HepG2 (cell line): ENCODE data around the gene NAT9. TPM values are rescaled to one million over a fixed set of nuclear protein-coding genes. Genes with fewer than 3 reads are reported as not detected.

Experiments used
- ADNP ChIP-seq: sonication (generic); formaldehyde crosslinking; IDR thresholded peaks from 2 replicates; pipeline ENCODE4 v1.4.0; 2020; ENCODE audit warnings: missing genetic modification reagents
- BRCA1 ChIP-seq: sonication (generic); formaldehyde crosslinking; IDR thresholded peaks from 2 replicates; pipeline ENCODE4 v1.4.0; 2020; ENCODE audit warnings: missing genetic modification reagents
- ELF1 ChIP-seq: sonication (generic); formaldehyde crosslinking; IDR thresholded peaks from 2 replicates; pipeline ENCODE4 v1.4.0; 2020; ENCODE audit warnings: missing genetic modification reagents
- FOXK1 ChIP-seq: sonication (generic); formaldehyde crosslinking; IDR thresholded peaks from 2 replicates; pipeline ENCODE4 v1.4.0; 2020; ENCODE audit warnings: low read depth, missing genetic modification reagents, borderline replicate concordance
- JARID2 ChIP-seq: sonication (generic); formaldehyde crosslinking; IDR thresholded peaks from 2 replicates; pipeline ENCODE4 v1.8.1; 2023; ENCODE audit warnings: missing genetic modification reagents, inconsistent platforms; ENCODE audit not compliant: insufficient replicate concordance
- NCOR1 ChIP-seq: fragments of 200-600 bp; sonication (generic); IDR thresholded peaks from 2 replicates; pipeline ENCODE4 v1.7.0; 2017; ENCODE audit warnings: antibody characterized with exemption, low read length, borderline replicate concordance
- PCBP1 ChIP-seq: fragments of 200-400 bp; formaldehyde crosslinking; IDR thresholded peaks from 2 replicates; pipeline ENCODE4 v1.6.1; 2017; ENCODE audit warnings: mild to moderate bottlenecking, low read depth, low read length, borderline replicate concordance
- RNF2 ChIP-seq: fragments of 450-650 bp; conservative IDR thresholded peaks from 2 replicates; pipeline ENCODE4 v1.6.1; 2016; ENCODE audit warnings: low read depth
- ZBTB7B ChIP-seq: sonication (generic); formaldehyde crosslinking; IDR thresholded peaks from 2 replicates; pipeline ENCODE4 v1.4.0; 2020; ENCODE audit warnings: missing genetic modification reagents
- ZNF143 ChIP-seq: sonication (generic); formaldehyde crosslinking; IDR thresholded peaks from 2 replicates; pipeline ENCODE4 v1.4.0; 2020; ENCODE audit warnings: missing genetic modification reagents
- ZNF607 ChIP-seq: sonication (generic); formaldehyde crosslinking; IDR thresholded peaks from 2 replicates; pipeline ENCODE4 v1.5.1; 2020; ENCODE audit warnings: missing genetic modification reagents, mild to moderate bottlenecking, borderline replicate concordance
- ZNF737 ChIP-seq: sonication (generic); formaldehyde crosslinking; IDR thresholded peaks from 2 replicates; pipeline ENCODE4 v1.5.0; 2020; ENCODE audit warnings: missing genetic modification reagents, mild to moderate bottlenecking, borderline replicate concordance
- ZNF780A ChIP-seq: sonication (generic); formaldehyde crosslinking; IDR thresholded peaks from 2 replicates; pipeline ENCODE4 v1.8.0; 2022; ENCODE audit warnings: mild to moderate bottlenecking, missing genetic modification reagents, moderate library complexity
- polyA plus RNA-seq, 8 experiments: library from polyadenylated mRNA; depleted of rRNA in 3 of 8; stranded (reverse) in 7 of 8; unstranded in 1 of 8; fragments of >200 nt; fragmentation: Illumina TruSeq in 4 of 8; extraction: Trizol in 4 of 8; gene quantifications; 2 replicates each; pipeline versions ENCODE4 v1.2.1 to v1.2.3, GENCODE V29; 2011 to 2016; ENCODE audit warnings: low read depth in 4 of 8, missing spikeins in 1 of 8, mixed read lengths in 1 of 8; ENCODE audit not compliant: insufficient read depth in 1 of 8
- total RNA-seq, 5 experiments: library from RNA; depleted of rRNA; stranded (reverse); fragments of >200 nt; fragmentation: Illumina TruSeq; extraction: Trizol; gene quantifications; 2 replicates each; pipeline ENCODE4 v1.2.3, GENCODE V29; 2016; ENCODE audit warnings: low read depth in 1 of 5
- TF ChIP-seq, protein P1 (sequence below): sonication (generic); formaldehyde crosslinking; IDR thresholded peaks from 2 replicates; pipeline ENCODE4 v1.8.1; 2023; ENCODE audit warnings: mild to moderate bottlenecking, missing genetic modification reagents
- TF ChIP-seq, protein P2 (sequence below): IDR thresholded peaks from 2 replicates; pipeline ENCODE4 v1.6.1; 2016; ENCODE audit warnings: low read depth, control low read depth
- TF ChIP-seq, protein P3 (sequence below): sonication (generic); formaldehyde crosslinking; IDR thresholded peaks from 2 replicates; pipeline ENCODE4 v1.8.0; 2023; ENCODE audit warnings: mild to moderate bottlenecking, missing genetic modification reagents
- TF ChIP-seq, protein P4 (sequence below): sonication (generic); formaldehyde crosslinking; IDR thresholded peaks from 2 replicates; pipeline ENCODE4 v1.4.0; 2020; ENCODE audit warnings: missing genetic modification reagents, mild to moderate bottlenecking, borderline replicate concordance
- TF ChIP-seq, protein P5 (sequence below), 2 experiments: IDR thresholded peaks; 2 replicates each; pipeline ENCODE4 v1.6.1; 2011 to 2012; ENCODE audit warnings: low read length in 2 of 2, borderline replicate concordance in 1 of 2, low read depth in 1 of 2, mild to moderate bottlenecking in 1 of 2, moderate library complexity in 1 of 2

NAT9 gene
- total and polyA plus RNA-seq, 2 of the 13 experiments (the other 11 are each of a cell fraction or from before 2014, with no cell fraction given): 39.7 to 44.2 TPM

DNA sequence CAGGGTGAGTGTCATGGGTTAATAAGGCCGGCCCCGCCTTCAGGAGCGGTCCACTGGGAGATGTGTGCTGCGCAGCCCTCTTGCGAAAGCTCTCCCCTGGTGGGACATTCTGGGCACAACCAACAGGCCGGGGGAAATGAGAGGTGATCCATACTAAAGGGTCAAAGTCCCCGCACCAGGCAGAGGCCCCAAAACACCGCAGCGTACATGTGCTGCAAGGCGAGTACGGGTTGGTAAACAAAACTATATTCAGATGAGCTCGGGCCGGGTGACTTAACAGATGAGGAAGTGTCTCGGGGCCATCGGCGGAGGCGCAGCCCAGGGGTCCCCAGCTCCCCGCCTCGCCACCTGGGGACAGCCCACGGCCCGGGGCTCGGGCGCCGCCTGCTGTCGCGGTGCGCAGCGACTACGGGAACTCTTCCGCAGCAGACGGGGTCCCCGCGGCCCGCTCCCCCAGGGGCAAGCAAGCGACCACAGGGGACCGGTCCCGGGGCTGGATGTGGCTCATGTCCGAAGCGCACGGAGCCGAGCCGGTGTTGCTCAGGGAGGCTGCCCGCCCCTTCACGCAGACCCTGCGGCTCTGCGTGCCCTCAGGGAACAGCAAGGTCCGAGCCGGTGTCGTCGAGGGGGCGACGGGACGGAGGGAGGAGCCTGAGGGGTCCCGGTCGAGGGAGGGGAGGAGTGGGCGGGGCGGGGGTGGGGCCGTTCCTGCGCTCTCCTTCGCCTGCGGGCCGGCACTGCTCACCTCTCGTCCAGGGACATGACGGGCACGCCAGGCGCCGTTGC, 39.4 kb downstream of the NAT9 start, which contains the start of gene RAB37 (continued):
- TF ChIP-seq, protein P1, sequence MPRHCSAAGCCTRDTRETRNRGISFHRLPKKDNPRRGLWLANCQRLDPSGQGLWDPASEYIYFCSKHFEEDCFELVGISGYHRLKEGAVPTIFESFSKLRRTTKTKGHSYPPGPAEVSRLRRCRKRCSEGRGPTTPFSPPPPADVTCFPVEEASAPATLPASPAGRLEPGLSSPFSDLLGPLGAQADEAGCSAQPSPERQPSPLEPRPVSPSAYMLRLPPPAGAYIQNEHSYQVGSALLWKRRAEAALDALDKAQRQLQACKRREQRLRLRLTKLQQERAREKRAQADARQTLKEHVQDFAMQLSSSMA: no peak
- TF ChIP-seq, protein P2, sequence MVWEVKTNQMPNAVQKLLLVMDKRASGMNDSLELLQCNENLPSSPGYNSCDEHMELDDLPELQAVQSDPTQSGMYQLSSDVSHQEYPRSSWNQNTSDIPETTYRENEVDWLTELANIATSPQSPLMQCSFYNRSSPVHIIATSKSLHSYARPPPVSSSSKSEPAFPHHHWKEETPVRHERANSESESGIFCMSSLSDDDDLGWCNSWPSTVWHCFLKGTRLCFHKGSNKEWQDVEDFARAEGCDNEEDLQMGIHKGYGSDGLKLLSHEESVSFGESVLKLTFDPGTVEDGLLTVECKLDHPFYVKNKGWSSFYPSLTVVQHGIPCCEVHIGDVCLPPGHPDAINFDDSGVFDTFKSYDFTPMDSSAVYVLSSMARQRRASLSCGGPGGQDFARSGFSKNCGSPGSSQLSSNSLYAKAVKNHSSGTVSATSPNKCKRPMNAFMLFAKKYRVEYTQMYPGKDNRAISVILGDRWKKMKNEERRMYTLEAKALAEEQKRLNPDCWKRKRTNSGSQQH (CRISPR knock-in tag): peak; percentile 13; the same call in 1 of the 2 replicates
- TF ChIP-seq ADNP (CRISPR knock-in tag) (no peak), NCOR1 (peak; percentile 93), FOXK1 (CRISPR knock-in tag) (peak; percentile 68; the same call in 1 of the 2 replicates), PCBP1 (peak; percentile 66; the same call in 1 of the 2 replicates), ELF1 (CRISPR knock-in tag) (peak; percentile 70), ZNF737 (CRISPR knock-in tag) (peak; percentile 95; the same call in 1 of the 2 replicates), ZNF607 (CRISPR knock-in tag) (peak; percentile 82; the same call in 1 of the 2 replicates), RNF2 (peak; percentile 67; the same call in 1 of the 2 replicates), ZNF143 (CRISPR knock-in tag) (peak; percentile 61; the same call in 1 of the 2 replicates), ZNF780A (CRISPR knock-in tag) (peak; percentile 73; the same call in 1 of the 2 replicates), ZBTB7B (peak; percentile 94), JARID2 (no peak), BRCA1 (CRISPR knock-in tag) (no peak)
- TF ChIP-seq, protein P3, sequence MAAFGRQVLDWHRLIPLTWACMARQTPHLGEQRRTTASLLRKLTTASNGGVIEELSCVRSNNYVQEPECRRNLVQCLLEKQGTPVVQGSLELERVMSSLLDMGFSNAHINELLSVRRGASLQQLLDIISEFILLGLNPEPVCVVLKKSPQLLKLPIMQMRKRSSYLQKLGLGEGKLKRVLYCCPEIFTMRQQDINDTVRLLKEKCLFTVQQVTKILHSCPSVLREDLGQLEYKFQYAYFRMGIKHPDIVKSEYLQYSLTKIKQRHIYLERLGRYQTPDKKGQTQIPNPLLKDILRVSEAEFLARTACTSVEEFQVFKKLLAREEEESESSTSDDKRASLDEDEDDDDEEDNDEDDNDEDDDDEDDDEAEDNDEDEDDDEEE: peak; percentile 76; the same call in 1 of the 2 replicates
- TF ChIP-seq, protein P4, sequence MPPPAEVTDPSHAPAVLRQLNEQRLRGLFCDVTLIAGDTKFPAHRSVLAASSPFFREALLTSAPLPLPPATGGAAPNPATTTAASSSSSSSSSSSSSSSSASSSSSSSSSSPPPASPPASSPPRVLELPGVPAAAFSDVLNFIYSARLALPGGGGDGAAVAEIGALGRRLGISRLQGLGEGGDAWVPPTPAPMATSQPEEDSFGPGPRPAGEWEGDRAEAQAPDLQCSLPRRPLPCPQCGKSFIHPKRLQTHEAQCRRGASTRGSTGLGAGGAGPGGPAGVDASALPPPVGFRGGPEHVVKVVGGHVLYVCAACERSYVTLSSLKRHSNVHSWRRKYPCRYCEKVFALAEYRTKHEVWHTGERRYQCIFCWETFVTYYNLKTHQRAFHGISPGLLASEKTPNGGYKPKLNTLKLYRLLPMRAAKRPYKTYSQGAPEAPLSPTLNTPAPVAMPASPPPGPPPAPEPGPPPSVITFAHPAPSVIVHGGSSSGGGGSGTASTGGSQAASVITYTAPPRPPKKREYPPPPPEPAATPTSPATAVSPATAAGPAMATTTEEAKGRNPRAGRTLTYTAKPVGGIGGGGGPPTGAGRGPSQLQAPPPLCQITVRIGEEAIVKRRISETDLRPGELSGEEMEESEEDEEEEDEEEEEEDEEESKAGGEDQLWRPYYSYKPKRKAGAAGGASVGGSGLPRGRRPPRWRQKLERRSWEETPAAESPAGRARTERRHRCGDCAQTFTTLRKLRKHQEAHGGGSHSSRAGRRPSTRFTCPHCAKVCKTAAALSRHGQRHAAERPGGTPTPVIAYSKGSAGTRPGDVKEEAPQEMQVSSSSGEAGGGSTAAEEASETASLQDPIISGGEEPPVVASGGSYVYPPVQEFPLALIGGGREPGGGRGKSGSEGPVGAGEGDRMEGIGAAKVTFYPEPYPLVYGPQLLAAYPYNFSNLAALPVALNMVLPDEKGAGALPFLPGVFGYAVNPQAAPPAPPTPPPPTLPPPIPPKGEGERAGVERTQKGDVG (CRISPR knock-in tag): no peak
- TF ChIP-seq, protein P5, sequence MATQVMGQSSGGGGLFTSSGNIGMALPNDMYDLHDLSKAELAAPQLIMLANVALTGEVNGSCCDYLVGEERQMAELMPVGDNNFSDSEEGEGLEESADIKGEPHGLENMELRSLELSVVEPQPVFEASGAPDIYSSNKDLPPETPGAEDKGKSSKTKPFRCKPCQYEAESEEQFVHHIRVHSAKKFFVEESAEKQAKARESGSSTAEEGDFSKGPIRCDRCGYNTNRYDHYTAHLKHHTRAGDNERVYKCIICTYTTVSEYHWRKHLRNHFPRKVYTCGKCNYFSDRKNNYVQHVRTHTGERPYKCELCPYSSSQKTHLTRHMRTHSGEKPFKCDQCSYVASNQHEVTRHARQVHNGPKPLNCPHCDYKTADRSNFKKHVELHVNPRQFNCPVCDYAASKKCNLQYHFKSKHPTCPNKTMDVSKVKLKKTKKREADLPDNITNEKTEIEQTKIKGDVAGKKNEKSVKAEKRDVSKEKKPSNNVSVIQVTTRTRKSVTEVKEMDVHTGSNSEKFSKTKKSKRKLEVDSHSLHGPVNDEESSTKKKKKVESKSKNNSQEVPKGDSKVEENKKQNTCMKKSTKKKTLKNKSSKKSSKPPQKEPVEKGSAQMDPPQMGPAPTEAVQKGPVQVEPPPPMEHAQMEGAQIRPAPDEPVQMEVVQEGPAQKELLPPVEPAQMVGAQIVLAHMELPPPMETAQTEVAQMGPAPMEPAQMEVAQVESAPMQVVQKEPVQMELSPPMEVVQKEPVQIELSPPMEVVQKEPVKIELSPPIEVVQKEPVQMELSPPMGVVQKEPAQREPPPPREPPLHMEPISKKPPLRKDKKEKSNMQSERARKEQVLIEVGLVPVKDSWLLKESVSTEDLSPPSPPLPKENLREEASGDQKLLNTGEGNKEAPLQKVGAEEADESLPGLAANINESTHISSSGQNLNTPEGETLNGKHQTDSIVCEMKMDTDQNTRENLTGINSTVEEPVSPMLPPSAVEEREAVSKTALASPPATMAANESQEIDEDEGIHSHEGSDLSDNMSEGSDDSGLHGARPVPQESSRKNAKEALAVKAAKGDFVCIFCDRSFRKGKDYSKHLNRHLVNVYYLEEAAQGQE (IDR thresholded peaks at IDR 0.05; ENCODE audit: borderline replicate concordance in 1 of 2, low read depth in 1 of 2, low read length in 2 of 2): peak in 1 of 2 experiments; percentile 65; a peak in 3 of 4 replicates
